Stimulated activated CD8-positive, alpha-beta memory T cell treated with anti-CD3 and anti-CD28 coated beads, Interleukin-4, amount 100 ng/mL, for 1 hour (primary cell): ENCODE data around the gene FOSL2.

Experiments used
- DNase-seq, 2 donors: peaks; one replicate each; pipeline ENCODE4 v3.0.0-alpha.2; 2020; ENCODE audit warnings: low read depth in 2 of 2, low spot score in 1 of 2

The FOSL2 gene

GRCh38 chr2:28374331-28374730 is 18.3 kb upstream of the FOSL2 start:
- DNase-seq = no peak

- DNase-seq = no peak
Measured at GRCh38 chr2:28375236-28375635, 17.4 kb upstream of the FOSL2 start.

GRCh38 chr2:28375742-28376631 is 16.7 kb upstream of the FOSL2 start:
- DNase-seq = no peak

GRCh38 chr2:28377195-28377816 is 15.4 kb upstream of the FOSL2 start:
- no peak for DNase-seq

GRCh38 chr2:28377984-28378678 is 14.5 kb upstream of the FOSL2 start:
- no peak for DNase-seq

- DNase-seq = no peak
Measured at GRCh38 chr2:28378679-28379584, 13.7 kb upstream of the FOSL2 start.

DNA sequence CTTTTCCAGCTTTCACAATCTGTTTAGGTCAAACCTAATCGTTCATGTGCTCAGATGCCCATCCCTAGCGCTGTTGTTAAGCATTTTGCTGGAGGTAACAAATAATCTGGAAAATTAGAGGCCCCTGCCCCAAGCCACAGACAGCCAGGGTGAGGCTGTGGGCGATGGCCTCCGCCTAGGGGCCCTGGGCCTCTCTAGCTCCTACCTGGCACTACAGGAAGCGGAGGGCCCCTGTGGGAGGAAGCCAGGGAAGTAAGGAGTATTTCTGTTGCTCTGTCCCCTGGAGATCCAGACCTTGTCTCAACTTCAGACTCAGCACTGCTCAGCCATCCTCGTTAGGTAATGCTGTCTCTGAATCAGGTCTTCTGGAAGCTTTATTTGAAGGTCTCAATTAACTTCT is 12.4 kb upstream of the FOSL2 start:
- DNase-seq = no peak

DNA sequence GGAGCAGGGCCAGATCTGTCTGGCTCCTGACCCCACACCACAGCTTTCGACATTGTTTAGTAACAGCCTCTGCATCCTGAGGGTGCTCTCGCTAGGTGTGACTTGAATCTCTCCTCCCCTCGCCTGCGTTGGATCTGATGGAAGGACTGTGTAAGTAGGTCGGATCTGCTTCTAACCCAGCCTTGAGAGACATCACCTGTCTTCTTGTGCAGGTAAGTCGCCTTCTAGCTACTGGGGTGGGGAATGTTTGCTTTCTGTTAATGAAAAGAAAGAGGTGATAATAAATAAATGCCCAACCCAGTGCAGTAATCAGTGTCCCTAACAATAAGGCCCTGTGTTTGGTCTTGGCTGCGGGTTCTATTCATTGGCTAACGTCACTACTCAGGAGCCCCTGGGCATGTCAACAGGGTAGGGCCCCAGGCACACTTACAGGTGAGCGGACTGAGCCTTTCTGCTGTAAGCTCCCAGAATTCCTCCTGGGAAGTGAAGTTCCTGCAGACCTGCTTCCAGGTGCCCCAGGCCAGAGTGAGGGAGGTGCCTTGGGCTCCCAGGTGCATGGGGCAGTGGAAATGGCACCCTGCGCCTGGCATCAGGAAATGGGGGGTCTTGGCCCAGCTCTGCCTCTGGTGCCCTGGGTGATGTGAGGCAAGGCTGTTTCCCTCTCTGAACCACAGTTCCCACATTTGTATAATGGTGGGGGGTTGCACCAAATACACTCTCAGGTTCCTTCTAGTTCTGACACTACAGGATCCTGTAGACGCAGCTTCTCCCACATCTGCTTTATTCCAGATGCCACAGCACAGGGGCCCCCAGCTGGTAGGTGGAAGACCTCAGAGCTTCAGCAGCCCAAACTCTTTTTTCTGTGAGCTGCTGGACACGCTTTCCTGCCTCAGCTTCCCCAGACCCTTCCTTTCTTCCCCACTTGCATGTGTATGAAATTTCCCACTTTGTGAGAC is 11.2 kb upstream of the FOSL2 start:
- no peak for DNase-seq

- no peak for DNase-seq
Measured at GRCh38 chr2:28382755-28383154, 9.9 kb upstream of the FOSL2 start.

- DNase-seq = no peak
Measured at GRCh38 chr2:28387082-28387960, 5.3 kb upstream of the FOSL2 start.

- no peak for DNase-seq
Measured at GRCh38 chr2:28389399-28390240, 3.0 kb upstream of the FOSL2 start.

- DNase-seq = peak in 1 of 2 donors; percentile 59
Measured at GRCh38 chr2:28390241-28390745, 2.4 kb upstream of the FOSL2 start.

GRCh38 chr2:28390746-28391563 is 1.7 kb upstream of the FOSL2 start:
- no peak for DNase-seq

DNA sequence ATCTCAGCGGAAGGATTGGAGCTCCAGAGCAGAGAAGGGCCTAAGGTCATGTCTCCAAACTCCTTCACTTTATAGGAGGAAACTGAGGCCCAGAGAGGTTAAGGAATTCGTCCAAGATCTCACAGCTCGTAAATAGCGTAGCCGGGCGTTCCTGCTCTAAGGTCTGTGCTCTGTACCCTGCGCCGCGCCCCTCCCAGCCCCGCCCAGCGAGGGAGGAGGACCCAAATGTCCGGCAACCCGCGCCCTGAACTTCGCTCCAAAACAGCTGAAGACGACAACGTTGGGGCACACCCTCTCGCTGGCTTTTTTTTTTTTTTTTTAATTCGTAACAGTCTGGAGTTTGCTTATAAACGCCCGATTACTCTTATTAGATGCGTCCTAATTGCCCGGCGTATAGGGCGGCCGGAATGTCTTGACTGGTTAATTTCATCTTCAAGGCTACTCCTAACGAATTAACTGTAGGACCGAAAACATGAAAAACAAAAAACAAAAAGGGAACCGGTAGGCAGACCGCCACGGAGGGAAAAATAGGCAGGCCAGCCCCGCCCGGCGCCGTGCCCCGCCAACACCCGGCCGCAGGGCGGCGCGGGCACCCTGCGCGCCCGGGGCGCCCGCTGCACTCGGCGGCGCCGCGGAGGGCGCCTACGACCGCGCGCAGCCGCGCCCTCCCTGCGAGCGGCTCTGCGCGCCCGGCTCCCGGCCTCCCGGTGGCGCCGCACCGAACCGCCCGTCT is 928 bp upstream of the FOSL2 start:
- DNase-seq = no peak

DNA sequence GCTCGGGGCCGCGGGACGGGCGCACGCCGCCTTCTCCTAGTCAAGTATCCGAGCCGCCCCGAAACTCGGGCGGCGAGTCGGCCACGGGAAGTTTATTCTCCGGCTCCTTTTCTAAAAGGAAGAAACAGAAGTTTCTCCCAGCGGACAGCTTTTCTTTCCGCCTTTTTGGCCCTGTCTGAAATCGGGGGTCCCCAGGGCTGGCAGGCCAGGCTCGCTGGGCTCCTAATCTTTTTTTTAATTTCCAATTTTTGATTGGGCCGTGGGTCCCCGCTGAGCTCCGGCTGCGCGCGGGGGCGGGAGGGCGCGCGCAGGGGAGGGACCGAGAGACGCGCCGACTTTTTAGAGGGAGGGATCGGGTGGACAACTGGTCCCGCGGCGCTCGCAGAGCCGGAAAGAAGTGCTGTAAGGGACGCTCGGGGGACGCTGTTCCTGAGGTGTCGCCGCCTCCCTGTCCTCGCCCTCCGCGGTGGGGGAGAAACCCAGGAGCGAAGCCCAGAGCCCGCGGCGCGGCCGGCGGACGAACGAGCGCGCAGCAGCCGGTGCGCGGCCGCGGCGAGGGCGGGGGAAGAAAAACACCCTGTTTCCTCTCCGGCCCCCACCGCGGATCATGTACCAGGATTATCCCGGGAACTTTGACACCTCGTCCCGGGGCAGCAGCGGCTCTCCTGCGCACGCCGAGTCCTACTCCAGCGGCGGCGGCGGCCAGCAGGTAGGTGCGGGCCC is 617 bp downstream of the FOSL2 start:
- no peak for DNase-seq
